ENCODE data around the gene MYOG.

MYOG gene

DNA sequence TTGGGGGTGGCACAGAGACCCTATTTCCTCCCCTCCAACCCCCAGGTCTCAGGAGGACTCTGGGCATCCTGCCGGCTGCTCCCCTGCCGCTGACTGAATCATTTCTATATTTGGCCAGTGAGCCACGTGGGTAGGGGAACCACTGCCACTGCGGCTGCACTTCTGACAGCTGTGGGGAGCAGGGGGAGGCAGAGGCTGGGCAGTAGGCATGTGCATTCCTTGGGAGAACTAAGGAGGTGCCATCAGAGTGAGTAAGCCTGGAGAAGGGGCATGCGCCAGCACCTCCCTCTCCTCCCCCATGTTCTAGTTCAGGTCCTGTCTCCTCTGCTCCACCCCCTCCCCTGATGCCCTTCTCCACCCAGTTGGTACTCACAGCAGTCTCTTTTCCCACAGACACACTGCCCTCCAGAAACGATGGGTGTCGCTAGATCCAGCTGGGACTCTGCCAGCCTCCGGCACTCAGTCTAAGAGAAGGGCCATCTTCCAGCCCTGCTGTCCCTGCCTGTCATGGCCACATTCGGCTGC is 47.5 kb downstream of the MYOG start:
- Histone ChIP-seq H3K4me1 (ENCODE audit: insufficient read depth, insufficient read length) (peaks cover 36% of the 10 kb centered on the region), H3K27me3 (ENCODE audit: insufficient read depth, insufficient read length) (no peaks in the 10 kb centered on the region), H3K36me3 (ENCODE audit: insufficient read depth, insufficient read length, low read length) (no peaks in the 10 kb centered on the region), H3K9ac (ENCODE audit: insufficient read length, low read depth) (no peak overlapping the region), H3K9me3 (ENCODE audit: insufficient read depth, low read length) (no peaks in the 10 kb centered on the region), H3K4me3 (ENCODE audit: insufficient read length, low read depth) (no peak overlapping the region)
- DNase-seq (ENCODE audit: low read depth, low spot score) = no peak
- TF ChIP-seq YY1 (IDR thresholded peaks at IDR 0.05; ENCODE audit: insufficient read depth, insufficient read length) (no peak), ZNF274 (IDR thresholded peaks at IDR 0.05; ENCODE audit: low read depth, low read length) (no peak), SUZ12 (IDR thresholded peaks at IDR 0.05; ENCODE audit: extremely low read depth, insufficient read depth, insufficient read length) (no peak)

DNA sequence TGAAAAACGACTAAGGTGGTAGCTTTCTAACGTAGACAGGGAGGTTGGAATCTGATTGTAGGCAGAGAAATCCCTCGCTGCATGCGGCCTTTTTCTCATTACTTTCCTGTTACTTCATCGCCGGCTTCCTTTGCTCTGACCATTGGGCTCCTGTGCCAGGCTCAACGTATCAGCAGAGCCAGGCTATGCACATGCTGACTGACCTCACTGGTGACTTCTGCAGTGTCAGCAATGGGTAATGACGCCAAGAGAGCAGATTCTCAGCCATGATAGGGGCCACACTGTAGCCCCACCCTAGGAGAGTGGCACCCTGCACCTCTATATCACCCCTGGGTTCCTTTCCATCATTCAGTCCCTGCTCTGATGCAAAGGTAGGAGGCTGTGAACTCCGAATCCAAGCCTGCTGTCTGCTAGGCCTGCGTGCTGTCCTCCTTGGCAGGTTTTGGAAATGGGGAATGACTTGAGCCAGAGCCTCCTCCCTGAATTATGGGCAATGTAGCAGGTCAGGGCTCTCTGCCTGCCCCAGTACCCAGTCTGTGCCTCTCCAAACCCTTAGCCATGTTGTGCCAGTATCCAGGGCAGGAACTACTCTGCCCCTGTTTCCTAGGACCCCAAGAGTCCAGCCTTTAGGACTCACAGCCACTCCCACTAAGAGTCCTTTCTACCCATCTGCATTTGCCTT is 48.2 kb downstream of the MYOG start:
- TF ChIP-seq ZNF274 (IDR thresholded peaks at IDR 0.05; ENCODE audit: low read depth, low read length) (no peak), SUZ12 (IDR thresholded peaks at IDR 0.05; ENCODE audit: extremely low read depth, insufficient read depth, insufficient read length) (no peak), YY1 (IDR thresholded peaks at IDR 0.05; ENCODE audit: insufficient read depth, insufficient read length) (no peak)
- Histone ChIP-seq H3K4me1 (ENCODE audit: insufficient read depth, insufficient read length) (peaks cover 36% of the 10 kb centered on the region), H3K9me3 (ENCODE audit: insufficient read depth, low read length) (no peaks in the 10 kb centered on the region), H3K9ac (ENCODE audit: insufficient read length, low read depth) (no peak overlapping the region), H3K4me3 (ENCODE audit: insufficient read length, low read depth) (no peak overlapping the region), H3K36me3 (ENCODE audit: insufficient read depth, insufficient read length, low read length) (no peaks in the 10 kb centered on the region), H3K27me3 (ENCODE audit: insufficient read depth, insufficient read length) (no peaks in the 10 kb centered on the region)
- DNase-seq (ENCODE audit: low read depth, low spot score) = no peak

DNA sequence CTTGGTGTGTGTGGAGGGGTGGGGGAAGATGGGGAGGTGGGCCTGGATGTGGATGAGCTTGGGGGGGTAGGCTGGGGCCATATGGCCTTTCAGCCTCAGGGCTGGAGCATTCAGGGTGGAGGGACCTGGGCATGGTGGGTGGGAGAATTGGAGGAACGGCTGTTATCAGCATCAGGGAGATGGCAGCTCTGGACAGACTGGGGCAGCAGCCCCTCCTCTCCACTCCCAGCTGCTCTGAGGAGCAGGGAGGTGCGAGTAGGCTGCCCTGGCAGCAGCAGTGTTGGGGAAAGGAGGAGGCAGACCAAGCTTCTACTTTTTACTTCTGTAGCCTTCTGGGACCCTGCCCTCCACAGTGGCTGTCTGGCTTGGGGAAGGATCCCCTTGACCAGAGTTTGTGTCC is 49.3 kb downstream of the MYOG start:
- H3K27me3 ChIP-seq (ENCODE audit: insufficient read depth, insufficient read length) = no peaks in the 10 kb centered on the region
- TF ChIP-seq ZNF274 (IDR thresholded peaks at IDR 0.05; ENCODE audit: low read depth, low read length) = no peak
- no peak for TF ChIP-seq SUZ12 (IDR thresholded peaks at IDR 0.05; ENCODE audit: extremely low read depth, insufficient read depth, insufficient read length)
- no peak for TF ChIP-seq YY1 (IDR thresholded peaks at IDR 0.05; ENCODE audit: insufficient read depth, insufficient read length)
- H3K9me3 ChIP-seq (ENCODE audit: insufficient read depth, low read length) = no peaks in the 10 kb centered on the region
- no peaks in the 10 kb centered on the region for H3K36me3 ChIP-seq (ENCODE audit: insufficient read depth, insufficient read length, low read length)
- H3K9ac ChIP-seq (ENCODE audit: insufficient read length, low read depth) = no peak overlapping the region
- H3K4me3 ChIP-seq (ENCODE audit: insufficient read length, low read depth) = no peak overlapping the region
- peaks cover 35% of the 10 kb centered on the region for H3K4me1 ChIP-seq (ENCODE audit: insufficient read depth, insufficient read length)
- DNase-seq (ENCODE audit: low read depth, low spot score) = no peak

DNA sequence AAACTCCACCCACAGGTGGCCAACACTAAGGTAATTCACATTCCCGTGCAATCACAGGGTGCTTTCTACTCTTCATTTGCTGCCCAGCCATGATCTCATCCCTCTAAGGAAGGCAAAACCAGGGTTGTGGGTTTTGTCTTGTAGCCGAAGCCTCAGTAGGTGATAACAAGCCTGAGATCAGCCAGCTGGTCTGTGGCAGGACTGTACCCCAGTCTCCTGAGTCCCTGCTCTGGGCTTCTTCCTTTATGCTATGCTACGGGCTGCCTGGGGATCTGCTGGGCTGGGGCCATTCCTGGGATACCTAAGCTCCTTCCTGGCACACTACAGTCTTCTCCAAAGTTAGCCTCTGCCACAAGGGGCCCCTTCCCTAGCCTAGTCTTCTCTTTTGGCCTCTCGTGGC is 49.7 kb downstream of the MYOG start:
- no peak for DNase-seq (ENCODE audit: low read depth, low spot score)
- Histone ChIP-seq H3K9ac (ENCODE audit: insufficient read length, low read depth) (no peak overlapping the region), H3K36me3 (ENCODE audit: insufficient read depth, insufficient read length, low read length) (no peaks in the 10 kb centered on the region), H3K4me3 (ENCODE audit: insufficient read length, low read depth) (no peak overlapping the region), H3K4me1 (ENCODE audit: insufficient read depth, insufficient read length) (peaks cover 33% of the 10 kb centered on the region), H3K27me3 (ENCODE audit: insufficient read depth, insufficient read length) (no peaks in the 10 kb centered on the region), H3K9me3 (ENCODE audit: insufficient read depth, low read length) (no peaks in the 10 kb centered on the region)
- TF ChIP-seq YY1 (IDR thresholded peaks at IDR 0.05; ENCODE audit: insufficient read depth, insufficient read length) (no peak), SUZ12 (IDR thresholded peaks at IDR 0.05; ENCODE audit: extremely low read depth, insufficient read depth, insufficient read length) (no peak), ZNF274 (IDR thresholded peaks at IDR 0.05; ENCODE audit: low read depth, low read length) (no peak)

DNA sequence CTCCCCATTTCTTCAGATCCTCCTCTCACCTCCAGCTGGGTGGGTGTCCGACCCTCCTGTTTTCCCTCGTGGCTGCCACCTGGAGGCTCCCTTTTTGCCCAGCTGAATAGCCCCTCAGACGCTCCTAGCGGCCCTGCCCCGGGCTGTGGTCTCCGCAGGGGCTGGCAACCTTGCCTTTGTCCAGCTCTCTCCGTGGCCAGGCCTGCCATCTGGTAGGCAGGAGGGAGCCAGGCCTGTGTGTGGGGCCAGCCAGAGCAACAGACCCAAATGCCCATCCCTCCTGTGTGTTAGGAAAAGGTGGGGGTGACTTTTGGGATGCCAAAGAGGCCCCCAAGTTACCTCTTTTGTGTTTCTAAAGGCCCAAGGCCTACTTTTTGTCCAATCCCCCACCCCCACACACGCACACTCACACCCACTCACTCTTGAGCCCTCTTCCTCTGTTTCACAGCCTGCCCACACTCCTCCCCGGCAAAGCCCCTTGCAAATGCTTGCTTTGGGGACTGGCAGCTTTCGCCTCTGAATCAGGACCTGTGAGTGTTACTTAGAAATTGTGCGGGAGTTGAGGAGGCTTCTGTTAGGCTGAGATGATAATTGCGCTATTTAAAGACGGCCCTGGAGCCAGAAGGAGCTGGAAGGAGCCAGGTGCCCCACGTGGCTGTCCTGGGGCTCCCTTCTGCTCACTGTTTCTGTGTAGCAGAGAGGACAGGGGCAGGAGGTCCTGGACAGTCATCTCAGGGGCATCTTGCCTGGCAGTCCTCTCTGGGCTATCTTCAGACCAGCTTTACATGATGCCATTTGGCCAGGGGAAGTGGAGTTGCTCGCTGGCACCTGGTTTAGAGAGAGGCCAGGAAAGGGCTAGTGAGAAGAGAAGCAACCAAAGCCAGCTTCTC is 50.5 kb downstream of the MYOG start:
- Histone ChIP-seq H3K36me3 (ENCODE audit: insufficient read depth, insufficient read length, low read length) (no peaks in the 10 kb centered on the region), H3K9me3 (ENCODE audit: insufficient read depth, low read length) (no peaks in the 10 kb centered on the region), H3K4me3 (ENCODE audit: insufficient read length, low read depth) (no peak overlapping the region), H3K27me3 (ENCODE audit: insufficient read depth, insufficient read length) (no peaks in the 10 kb centered on the region), H3K4me1 (ENCODE audit: insufficient read depth, insufficient read length) (peaks cover 31% of the 10 kb centered on the region), H3K9ac (ENCODE audit: insufficient read length, low read depth) (peak overlapping the region; percentile 9)
- DNase-seq (ENCODE audit: low read depth, low spot score) = no peak
- TF ChIP-seq YY1 (IDR thresholded peaks at IDR 0.05; ENCODE audit: insufficient read depth, insufficient read length) (no peak), SUZ12 (IDR thresholded peaks at IDR 0.05; ENCODE audit: extremely low read depth, insufficient read depth, insufficient read length) (no peak), ZNF274 (IDR thresholded peaks at IDR 0.05; ENCODE audit: low read depth, low read length) (no peak)

DNA sequence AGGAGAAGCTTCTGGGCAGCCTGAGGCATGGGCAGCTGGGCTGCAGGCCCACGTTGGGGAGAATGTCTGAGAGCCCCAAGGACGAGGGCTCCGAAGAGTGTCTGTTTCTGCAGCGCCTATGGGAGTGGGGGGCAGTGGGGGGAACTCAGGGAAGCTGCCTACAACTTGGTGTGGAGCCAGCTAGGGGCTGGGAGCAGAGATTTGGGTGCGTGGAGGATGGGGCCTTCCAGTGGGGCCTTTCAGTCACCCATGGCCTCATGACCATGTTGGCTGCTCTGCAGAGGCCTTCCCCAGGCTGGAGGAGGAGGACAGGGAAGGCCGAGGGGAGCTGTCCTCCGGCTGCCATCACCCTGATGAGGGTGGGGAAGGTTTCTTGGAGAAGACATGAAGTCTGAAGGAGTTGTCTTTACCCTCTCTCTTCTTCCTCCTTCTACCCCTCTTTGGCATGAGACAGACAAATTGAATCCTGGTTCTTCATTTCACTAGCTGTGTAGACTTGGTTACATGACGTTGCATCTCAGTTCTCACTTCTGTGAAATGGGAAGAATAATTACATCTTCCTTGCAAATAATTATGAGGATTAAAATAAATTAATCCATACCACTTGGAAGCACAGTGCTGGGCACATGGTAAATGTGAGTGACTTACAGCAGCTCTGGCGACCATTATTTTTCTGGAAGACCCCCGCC is 51.2 kb downstream of the MYOG start:
- Histone ChIP-seq H3K27me3 (ENCODE audit: insufficient read depth, insufficient read length) (no peaks in the 10 kb centered on the region), H3K4me1 (ENCODE audit: insufficient read depth, insufficient read length) (peaks cover 27% of the 10 kb centered on the region), H3K4me3 (ENCODE audit: insufficient read length, low read depth) (no peak overlapping the region), H3K9ac (ENCODE audit: insufficient read length, low read depth) (no peak overlapping the region), H3K36me3 (ENCODE audit: insufficient read depth, insufficient read length, low read length) (no peaks in the 10 kb centered on the region), H3K9me3 (ENCODE audit: insufficient read depth, low read length) (no peaks in the 10 kb centered on the region)
- TF ChIP-seq YY1 (IDR thresholded peaks at IDR 0.05; ENCODE audit: insufficient read depth, insufficient read length) = no peak
- TF ChIP-seq ZNF274 (IDR thresholded peaks at IDR 0.05; ENCODE audit: low read depth, low read length) = no peak
- TF ChIP-seq SUZ12 (IDR thresholded peaks at IDR 0.05; ENCODE audit: extremely low read depth, insufficient read depth, insufficient read length) = no peak
- no peak for DNase-seq (ENCODE audit: low read depth, low spot score)
